D721Med (cell line): ENCODE results near the gene SLC30A5.
"Not testable (repeated sequence)": the region's sequence is repeated elsewhere in the genome, so short reads cannot be mapped to it uniquely, and the experiment has no call there.

ENCODE experiments used
- DNase-seq: peaks from one replicate; pipeline ENCODE4 v3.0.0; 2011; ENCODE audit warnings: low spot score; ENCODE audit not compliant: insufficient read length
- FAIRE-seq: peaks from 2 replicates; lab custom pipeline; 2011; peaks lifted over from hg19 to GRCh38; lab: Jason Lieb, UNC
- TF ChIP-seq, protein P1 (sequence below): IDR thresholded peaks from 2 replicates; pipeline ENCODE4 v1.5.1; 2012; ENCODE audit warnings: mild to moderate bottlenecking, control low read depth; ENCODE audit not compliant: insufficient read depth; ENCODE audit errors: missing control alignments

The SLC30A5 gene

DNA sequence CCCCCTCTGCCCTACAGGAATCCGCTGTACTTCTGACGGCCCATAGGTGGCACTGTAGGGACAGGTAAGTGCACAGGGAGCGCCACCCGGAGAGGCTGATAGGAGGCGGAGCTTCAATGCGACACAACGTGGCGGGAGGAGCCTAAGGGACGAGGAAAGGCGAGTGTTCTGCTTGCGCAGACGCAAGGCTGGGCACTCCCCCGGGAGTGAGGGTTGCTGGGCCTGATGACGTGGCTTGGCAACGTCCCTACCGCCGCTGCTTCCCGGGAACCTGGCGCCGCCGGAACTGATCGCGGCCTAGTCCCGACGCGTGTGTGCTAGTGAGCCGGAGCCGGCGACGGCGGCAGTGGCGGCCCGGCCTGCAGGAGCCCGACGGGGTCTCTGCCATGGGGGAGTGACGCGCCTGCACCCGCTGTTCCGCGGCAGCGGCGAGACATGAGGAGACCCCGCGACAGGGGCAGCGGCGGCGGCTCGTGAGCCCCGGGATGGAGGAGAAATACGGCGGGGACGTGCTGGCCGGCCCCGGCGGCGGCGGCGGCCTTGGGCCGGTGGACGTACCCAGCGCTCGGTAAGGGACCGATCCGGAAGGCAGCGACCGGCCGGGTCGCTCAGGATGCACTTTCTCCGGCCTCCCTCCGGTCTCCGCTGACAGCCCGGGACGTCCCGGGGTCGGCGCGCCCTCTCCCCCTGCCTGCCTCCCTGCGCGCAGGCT, at the start of gene SLC30A5:
SLC30A5 (plus strand) TSS at position 244 of the 712 bp plus-strand sequence; CDS start at position 486, 242 bp downstream.
- DNase-seq, result peak; percentile 69
- TF ChIP-seq, protein P1, sequence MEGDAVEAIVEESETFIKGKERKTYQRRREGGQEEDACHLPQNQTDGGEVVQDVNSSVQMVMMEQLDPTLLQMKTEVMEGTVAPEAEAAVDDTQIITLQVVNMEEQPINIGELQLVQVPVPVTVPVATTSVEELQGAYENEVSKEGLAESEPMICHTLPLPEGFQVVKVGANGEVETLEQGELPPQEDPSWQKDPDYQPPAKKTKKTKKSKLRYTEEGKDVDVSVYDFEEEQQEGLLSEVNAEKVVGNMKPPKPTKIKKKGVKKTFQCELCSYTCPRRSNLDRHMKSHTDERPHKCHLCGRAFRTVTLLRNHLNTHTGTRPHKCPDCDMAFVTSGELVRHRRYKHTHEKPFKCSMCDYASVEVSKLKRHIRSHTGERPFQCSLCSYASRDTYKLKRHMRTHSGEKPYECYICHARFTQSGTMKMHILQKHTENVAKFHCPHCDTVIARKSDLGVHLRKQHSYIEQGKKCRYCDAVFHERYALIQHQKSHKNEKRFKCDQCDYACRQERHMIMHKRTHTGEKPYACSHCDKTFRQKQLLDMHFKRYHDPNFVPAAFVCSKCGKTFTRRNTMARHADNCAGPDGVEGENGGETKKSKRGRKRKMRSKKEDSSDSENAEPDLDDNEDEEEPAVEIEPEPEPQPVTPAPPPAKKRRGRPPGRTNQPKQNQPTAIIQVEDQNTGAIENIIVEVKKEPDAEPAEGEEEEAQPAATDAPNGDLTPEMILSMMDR, result peak; percentile 98
- peak; percentile 67 for FAIRE-seq

DNA sequence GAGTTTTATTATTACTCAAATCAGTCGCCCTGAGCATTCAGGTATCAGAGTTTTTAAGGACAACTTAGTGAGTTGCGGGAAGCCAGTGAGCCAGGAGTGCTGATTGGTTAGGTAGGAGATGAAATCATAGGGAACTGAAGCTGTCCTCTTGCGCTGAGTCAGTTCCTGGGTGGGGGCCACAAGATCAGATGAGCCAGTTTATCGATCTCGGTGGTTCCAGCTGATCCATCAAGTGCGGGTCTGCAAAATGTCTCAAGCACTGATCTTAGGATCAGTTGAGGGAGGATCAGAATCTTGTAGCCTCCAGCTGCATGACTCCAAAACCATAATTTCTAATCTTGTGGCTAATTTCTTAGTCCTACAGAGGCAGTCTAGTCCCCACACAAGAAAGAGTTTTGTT, 48.6 kb upstream of the SLC30A5 start:
- not testable (repeated sequence) for DNase-seq, FAIRE-seq

DNA sequence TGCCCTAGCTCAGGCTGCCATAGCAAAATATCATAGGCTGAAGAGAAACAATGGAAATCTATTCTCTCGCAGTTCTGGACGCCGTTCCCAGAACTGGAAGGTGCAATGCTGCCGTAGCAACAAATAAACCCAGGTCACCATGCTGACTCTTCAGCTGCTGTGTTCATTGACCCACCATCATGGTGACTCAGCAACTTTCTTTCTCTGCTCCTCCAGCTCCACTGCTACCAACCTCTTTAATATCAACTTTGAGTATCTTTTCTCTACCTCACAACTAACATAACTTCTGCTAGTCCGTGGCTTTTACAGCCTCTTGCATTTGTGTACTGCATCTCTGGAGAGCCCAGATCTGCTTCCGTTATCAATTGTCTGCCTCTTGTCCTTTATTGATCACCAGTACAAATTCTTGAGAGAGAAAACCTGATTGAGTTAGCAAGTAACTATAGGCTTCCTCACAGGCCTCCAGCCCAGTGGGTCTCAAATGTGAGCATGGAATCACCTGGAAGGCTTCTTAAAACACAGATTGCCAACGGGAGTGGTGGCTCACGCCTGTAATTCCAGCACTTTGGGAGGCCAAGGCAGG, 47.3 kb upstream of the SLC30A5 start:
- FAIRE-seq (no peak), DNase-seq (no peak)
- TF ChIP-seq, protein P1, result no peak

DNA sequence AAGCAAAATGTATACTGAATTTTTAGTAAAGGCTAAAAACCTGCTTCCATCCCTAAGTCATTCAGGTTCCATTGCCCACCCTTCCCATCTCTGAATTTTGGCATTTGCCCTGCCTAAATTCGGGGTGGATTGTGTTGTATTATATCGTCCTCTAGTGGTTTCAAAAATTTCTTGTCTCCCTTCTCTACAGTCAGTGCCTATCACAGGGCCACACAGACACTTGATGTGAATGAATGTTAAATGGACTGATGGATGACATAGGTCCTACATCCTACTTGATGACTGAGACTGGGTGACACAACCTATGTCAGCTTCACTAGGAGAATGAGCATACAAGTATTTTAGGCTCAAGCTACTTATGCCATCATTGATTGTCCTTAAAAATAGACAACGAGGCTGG, 45.6 kb upstream of the SLC30A5 start:
- DNase-seq (no peak), FAIRE-seq (no peak)
- TF ChIP-seq, protein P1, result peak; percentile 18

DNA sequence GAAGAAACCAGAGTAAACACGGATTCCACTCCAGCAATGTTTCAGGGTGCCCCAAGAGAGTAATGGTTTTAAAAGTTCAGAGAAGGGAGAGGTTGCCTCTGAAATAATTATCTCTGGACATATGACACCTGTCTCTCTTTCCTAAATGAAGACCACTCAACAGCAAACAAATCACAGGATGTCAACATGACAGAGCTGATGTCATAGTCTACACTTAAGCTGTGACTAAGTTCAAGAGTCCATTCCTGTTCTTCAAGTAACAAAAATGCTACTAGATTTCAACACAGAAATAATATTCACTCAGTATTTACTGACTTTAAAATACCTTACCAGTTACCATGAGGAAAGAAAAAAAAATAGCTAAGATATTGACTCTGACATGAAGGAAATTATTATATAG, 44.7 kb upstream of the SLC30A5 start:
- FAIRE-seq (no peak), DNase-seq (no peak)
- TF ChIP-seq, protein P1, result no peak

DNA sequence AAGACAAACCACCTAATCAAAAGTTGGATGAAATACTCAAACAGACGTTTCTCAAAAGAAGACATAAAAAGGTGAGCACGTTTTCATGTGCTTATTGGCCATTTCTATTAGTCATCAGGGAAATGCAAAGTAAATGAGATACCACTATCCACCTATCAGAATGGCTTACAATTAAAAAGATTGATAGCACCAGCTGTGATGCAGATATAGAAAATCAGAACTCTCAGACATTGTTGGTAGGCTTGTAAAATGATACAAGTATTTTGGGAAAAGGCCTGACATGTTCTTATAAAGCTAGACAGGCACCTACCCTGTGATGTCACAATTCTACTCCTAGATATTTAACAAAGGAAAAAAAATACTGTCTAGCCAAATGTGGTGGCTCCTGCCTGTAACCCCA, 44.0 kb upstream of the SLC30A5 start:
- FAIRE-seq (no peak), DNase-seq (no peak)
- TF ChIP-seq, protein P1, result no peak

DNA sequence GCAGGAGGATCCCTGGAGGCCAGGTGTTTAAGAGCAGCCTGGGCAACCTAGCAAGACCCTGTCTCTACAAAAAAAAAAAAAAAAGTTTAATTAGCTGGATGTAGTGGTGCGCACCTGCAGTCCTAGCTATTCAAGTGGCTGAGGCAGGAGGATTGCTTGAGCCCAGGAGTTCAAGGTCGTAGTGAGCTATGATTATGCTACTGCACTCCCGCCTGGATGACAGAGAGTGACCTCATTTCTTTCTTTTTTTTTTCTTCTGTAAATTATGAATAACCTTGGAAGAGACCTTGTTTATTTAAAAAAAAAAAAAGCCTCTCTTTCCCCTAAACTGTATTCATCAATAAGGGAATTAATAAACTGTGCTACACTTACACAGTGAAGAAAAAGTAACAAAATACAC, 43.6 kb upstream of the SLC30A5 start:
- DNase-seq (no peak), FAIRE-seq (no peak)
- TF ChIP-seq, protein P1, result no peak
